Peyer's patch (tissue), 4 donors: ENCODE data around the gene NPAS2.

Experiments
- POLR2A ChIP-seq, 2 donors: fragments of 450-650 bp; IDR thresholded peaks; one replicate each; pipeline ENCODE4 v1.5.1; 2017; ENCODE audit warnings: antibody characterized with exemption in 2 of 2, mild to moderate bottlenecking in 2 of 2, moderate library complexity in 2 of 2
- TF ChIP-seq, protein P1 (sequence below), 6 experiments: fragments of 450-650 bp in 4 of 6; fragments of 200-600 bp in 2 of 6; sonication (generic) in 1 of 6; IDR thresholded peaks; one replicate each; pipeline ENCODE4 v1.5.1; 2017 to 2019; ENCODE audit warnings: antibody characterized with exemption in 6 of 6, mild to moderate bottlenecking in 3 of 6, moderate library complexity in 1 of 6

DNA sequence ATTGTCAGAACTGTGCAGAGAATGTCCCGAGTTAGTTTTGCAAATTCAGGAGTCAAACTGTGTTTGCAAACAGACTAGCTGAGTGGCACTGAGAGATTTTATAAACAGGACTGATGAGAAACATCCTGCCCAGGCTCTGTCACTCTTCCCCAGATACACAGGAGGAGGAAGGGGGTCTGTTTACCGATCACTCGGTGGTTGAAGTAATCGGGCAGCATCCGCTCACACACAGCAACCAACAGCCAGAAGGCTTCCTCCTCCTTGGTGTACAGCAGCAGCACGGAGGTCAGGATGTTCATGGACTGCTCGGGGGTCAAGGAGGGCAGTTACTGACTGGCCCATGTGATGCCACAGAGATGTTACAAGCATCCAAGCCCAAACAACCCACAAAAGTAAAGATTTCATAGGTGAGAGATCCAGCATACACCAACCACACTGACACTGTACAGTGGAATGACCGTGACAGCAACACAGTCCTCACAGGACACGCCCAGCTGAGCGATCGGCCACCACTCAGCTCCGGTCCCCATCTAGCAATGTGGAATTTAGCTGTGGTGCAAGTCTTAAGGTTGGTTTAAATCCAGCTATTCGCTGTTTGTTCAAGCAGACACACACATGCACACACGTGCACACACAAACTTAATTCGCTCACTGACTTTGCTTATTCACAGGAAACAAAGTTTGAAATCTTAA, 212.3 kb downstream of the NPAS2 start:
- TF ChIP-seq, protein P1, sequence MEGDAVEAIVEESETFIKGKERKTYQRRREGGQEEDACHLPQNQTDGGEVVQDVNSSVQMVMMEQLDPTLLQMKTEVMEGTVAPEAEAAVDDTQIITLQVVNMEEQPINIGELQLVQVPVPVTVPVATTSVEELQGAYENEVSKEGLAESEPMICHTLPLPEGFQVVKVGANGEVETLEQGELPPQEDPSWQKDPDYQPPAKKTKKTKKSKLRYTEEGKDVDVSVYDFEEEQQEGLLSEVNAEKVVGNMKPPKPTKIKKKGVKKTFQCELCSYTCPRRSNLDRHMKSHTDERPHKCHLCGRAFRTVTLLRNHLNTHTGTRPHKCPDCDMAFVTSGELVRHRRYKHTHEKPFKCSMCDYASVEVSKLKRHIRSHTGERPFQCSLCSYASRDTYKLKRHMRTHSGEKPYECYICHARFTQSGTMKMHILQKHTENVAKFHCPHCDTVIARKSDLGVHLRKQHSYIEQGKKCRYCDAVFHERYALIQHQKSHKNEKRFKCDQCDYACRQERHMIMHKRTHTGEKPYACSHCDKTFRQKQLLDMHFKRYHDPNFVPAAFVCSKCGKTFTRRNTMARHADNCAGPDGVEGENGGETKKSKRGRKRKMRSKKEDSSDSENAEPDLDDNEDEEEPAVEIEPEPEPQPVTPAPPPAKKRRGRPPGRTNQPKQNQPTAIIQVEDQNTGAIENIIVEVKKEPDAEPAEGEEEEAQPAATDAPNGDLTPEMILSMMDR (IDR thresholded peaks at IDR 0.05), result no peak
- TF ChIP-seq POLR2A (IDR thresholded peaks at IDR 0.05), result no peak
